Measurements from ENCODE around the gene MTUS2. TPM values are rescaled to one million over a fixed set of nuclear protein-coding genes. Genes with fewer than 3 reads are reported as not detected.

MTUS2 gene
- total RNA-seq, 1 experiment from 2014 or later, result 0.11 TPM

DNA sequence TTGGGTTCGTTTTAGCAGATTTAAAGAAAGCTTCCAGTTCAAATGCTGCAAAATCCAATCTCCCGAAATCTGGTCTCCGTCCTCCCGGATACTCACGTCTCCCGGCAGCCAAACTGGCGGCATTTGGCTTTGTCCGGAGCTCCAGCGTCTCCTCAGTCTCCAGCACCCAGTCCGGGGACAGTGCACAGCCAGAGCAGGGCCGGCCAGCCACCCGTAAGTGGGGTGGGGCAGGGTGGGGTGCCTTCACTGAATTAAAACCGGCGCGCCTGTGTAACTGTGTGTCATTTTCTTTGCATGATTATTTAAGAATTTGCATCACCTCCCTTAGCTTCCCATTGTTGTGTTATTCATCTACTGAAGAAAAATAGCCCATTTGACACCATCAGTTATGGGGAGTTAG is 280.6 kb downstream of the MTUS2 start:
- ChIA-PET POLR2A (ENCODE audit: low non-redundant PET) (no interaction called here), CTCF (no interaction called here)
- TF ChIP-seq EZH2 (IDR thresholded peaks at IDR 0.05; ENCODE audit: borderline replicate concordance, low read depth, low read length, poor library complexity, severe bottlenecking), result no peak
- TF ChIP-seq, protein P1, sequence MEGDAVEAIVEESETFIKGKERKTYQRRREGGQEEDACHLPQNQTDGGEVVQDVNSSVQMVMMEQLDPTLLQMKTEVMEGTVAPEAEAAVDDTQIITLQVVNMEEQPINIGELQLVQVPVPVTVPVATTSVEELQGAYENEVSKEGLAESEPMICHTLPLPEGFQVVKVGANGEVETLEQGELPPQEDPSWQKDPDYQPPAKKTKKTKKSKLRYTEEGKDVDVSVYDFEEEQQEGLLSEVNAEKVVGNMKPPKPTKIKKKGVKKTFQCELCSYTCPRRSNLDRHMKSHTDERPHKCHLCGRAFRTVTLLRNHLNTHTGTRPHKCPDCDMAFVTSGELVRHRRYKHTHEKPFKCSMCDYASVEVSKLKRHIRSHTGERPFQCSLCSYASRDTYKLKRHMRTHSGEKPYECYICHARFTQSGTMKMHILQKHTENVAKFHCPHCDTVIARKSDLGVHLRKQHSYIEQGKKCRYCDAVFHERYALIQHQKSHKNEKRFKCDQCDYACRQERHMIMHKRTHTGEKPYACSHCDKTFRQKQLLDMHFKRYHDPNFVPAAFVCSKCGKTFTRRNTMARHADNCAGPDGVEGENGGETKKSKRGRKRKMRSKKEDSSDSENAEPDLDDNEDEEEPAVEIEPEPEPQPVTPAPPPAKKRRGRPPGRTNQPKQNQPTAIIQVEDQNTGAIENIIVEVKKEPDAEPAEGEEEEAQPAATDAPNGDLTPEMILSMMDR (conservative IDR thresholded peaks at IDR 0.05; ENCODE audit: low read depth, low read length), result no peak
- Histone ChIP-seq H3K36me3 (ENCODE audit: insufficient read depth, low read length, poor library complexity, severe bottlenecking) (no peaks in the 10 kb centered on the region), H3K27me3 (replicated peaks; ENCODE audit: insufficient read depth, low read depth, low read length, poor library complexity) (no peaks in the 10 kb centered on the region), H3K4me3 (ENCODE audit: low read depth, low read length, poor library complexity, severe bottlenecking) (no peak overlapping the region), H3K9me3 (ENCODE audit: low read depth, low read length, poor library complexity, severe bottlenecking) (no peaks in the 10 kb centered on the region), H3K4me1 (ENCODE audit: insufficient read depth, low read length, poor library complexity, severe bottlenecking) (no peaks in the 10 kb centered on the region), H3K27ac (ENCODE audit: low read depth, low read length, poor library complexity, severe bottlenecking) (no peak overlapping the region)
- intact Hi-C loops (cut with micrococcal nuclease; ENCODE audit: unreplicated experiment), result no loop called here
- no TSS peak for BruUV-seq (replicated peaks)
- DNase-seq (ENCODE audit: low spot score), result no peak

DNA sequence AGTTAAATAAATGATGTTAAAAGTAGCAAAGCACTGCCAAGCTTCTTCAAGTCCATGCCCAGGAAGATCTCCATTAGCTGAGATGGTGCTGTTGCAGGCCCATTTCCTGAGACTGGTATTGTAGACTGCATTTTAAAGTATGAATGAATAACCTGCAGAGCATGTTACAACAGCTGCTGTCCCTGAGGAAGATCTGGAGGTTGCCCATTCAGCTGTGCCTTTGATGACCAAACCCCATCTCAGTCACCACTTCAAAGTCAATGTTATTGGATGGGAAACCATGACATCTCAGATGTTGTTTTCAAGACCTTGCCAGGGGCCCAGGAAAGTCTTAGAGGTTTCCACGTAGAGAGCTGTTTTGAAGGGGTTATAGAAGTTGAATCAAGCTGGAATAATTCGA is 281.3 kb downstream of the MTUS2 start:
- H3K27me3 ChIP-seq (replicated peaks; ENCODE audit: insufficient read depth, low read depth, low read length, poor library complexity), result no peaks in the 10 kb centered on the region
- no peaks in the 10 kb centered on the region for H3K4me1 ChIP-seq (ENCODE audit: insufficient read depth, low read length, poor library complexity, severe bottlenecking)
- CTCF ChIA-PET, result no interaction called here
- H3K27ac ChIP-seq (ENCODE audit: low read depth, low read length, poor library complexity, severe bottlenecking), result no peak overlapping the region
- DNase-seq (ENCODE audit: low spot score), result no peak
- H3K9me3 ChIP-seq (ENCODE audit: low read depth, low read length, poor library complexity, severe bottlenecking), result no peaks in the 10 kb centered on the region
- H3K4me3 ChIP-seq (ENCODE audit: low read depth, low read length, poor library complexity, severe bottlenecking), result no peak overlapping the region
- TF ChIP-seq EZH2 (IDR thresholded peaks at IDR 0.05; ENCODE audit: borderline replicate concordance, low read depth, low read length, poor library complexity, severe bottlenecking), result no peak
- TF ChIP-seq, protein P1 (conservative IDR thresholded peaks at IDR 0.05; ENCODE audit: low read depth, low read length), result no peak
- H3K36me3 ChIP-seq (ENCODE audit: insufficient read depth, low read length, poor library complexity, severe bottlenecking), result no peaks in the 10 kb centered on the region
- BruUV-seq (replicated peaks), result no TSS peak
- POLR2A ChIA-PET (ENCODE audit: low non-redundant PET), result no interaction called here
- intact Hi-C loops (cut with micrococcal nuclease; ENCODE audit: unreplicated experiment), result no loop called here

DNA sequence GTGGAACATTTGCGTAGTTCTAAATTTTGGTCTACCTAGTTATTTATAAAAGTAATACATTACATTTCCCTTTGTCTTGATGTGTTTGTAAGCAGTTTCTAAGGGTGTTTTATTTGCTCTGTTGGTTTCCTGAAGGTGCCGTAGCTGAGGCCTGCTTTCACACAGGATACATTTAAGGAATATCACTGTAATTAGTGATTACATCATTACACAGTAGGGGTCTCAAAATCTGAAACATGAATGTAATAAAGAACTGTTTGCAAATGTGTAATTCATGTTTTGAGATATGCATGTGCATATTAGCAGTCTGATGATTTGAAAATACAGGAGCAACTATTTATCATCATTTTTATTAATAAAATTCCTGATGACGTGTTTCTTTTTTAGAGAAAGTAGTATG is 281.8 kb downstream of the MTUS2 start:
- no peaks in the 10 kb centered on the region for H3K9me3 ChIP-seq (ENCODE audit: low read depth, low read length, poor library complexity, severe bottlenecking)
- no peak overlapping the region for H3K4me3 ChIP-seq (ENCODE audit: low read depth, low read length, poor library complexity, severe bottlenecking)
- CTCF ChIA-PET, result no interaction called here
- DNase-seq (ENCODE audit: low spot score), result no peak
- intact Hi-C loops (cut with micrococcal nuclease; ENCODE audit: unreplicated experiment), result no loop called here
- BruUV-seq (replicated peaks), result no TSS peak
- H3K4me1 ChIP-seq (ENCODE audit: insufficient read depth, low read length, poor library complexity, severe bottlenecking), result no peaks in the 10 kb centered on the region
- TF ChIP-seq, protein P1 (conservative IDR thresholded peaks at IDR 0.05; ENCODE audit: low read depth, low read length), result no peak
- TF ChIP-seq EZH2 (IDR thresholded peaks at IDR 0.05; ENCODE audit: borderline replicate concordance, low read depth, low read length, poor library complexity, severe bottlenecking), result no peak
- no peaks in the 10 kb centered on the region for H3K27me3 ChIP-seq (replicated peaks; ENCODE audit: insufficient read depth, low read depth, low read length, poor library complexity)
- H3K36me3 ChIP-seq (ENCODE audit: insufficient read depth, low read length, poor library complexity, severe bottlenecking), result no peaks in the 10 kb centered on the region
- POLR2A ChIA-PET (ENCODE audit: low non-redundant PET), result no interaction called here
- no peak overlapping the region for H3K27ac ChIP-seq (ENCODE audit: low read depth, low read length, poor library complexity, severe bottlenecking)
